Ovary (tissue), 3 donors: ENCODE data around the gene STX5.

ENCODE experiments used
- EP300 ChIP-seq: sonication (generic); formaldehyde crosslinking; IDR thresholded peaks from one replicate; pipeline ENCODE4 v1.6.1; 2017; ENCODE audit warnings: antibody characterized with exemption
- POLR2A ChIP-seq: fragments of 450-650 bp; IDR thresholded peaks from one replicate; pipeline ENCODE4 v1.6.1; 2017; ENCODE audit warnings: antibody characterized with exemption, mild to moderate bottlenecking, moderate library complexity
- TF ChIP-seq, protein P1 (sequence below), 3 donors: fragments of 450-650 bp in 2 of 3; fragments of 200-600 bp in 1 of 3; IDR thresholded peaks; one replicate each; pipeline versions ENCODE4 v1.5.1 to v1.8.0; 2016 to 2022; ENCODE audit warnings: antibody characterized with exemption in 3 of 3, mild to moderate bottlenecking in 1 of 3
- donor health status: DM: no; HTN: no; CAD: no.

DNA sequence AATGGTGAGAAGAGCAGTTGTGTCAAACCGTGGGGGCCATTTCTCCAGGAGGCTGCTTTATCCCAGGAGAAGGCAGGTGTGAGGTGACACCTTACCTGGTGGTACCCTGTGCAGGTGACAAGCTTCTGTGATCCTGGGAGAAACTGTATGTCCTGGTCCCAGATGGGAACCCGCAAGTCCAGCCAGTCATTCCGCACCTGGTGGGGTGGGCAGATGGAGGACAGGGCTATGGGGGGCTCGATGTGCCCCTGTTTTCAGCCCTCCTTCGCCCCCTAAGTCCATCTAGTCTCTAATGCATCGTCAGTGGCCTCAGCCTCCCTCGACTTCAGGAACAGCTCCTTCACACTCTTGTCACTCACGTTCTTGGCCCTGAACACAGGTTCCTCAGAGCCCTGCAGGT is 3.5 kb upstream of the STX5 start:
- TF ChIP-seq EP300: no peak
- TF ChIP-seq, protein P1, sequence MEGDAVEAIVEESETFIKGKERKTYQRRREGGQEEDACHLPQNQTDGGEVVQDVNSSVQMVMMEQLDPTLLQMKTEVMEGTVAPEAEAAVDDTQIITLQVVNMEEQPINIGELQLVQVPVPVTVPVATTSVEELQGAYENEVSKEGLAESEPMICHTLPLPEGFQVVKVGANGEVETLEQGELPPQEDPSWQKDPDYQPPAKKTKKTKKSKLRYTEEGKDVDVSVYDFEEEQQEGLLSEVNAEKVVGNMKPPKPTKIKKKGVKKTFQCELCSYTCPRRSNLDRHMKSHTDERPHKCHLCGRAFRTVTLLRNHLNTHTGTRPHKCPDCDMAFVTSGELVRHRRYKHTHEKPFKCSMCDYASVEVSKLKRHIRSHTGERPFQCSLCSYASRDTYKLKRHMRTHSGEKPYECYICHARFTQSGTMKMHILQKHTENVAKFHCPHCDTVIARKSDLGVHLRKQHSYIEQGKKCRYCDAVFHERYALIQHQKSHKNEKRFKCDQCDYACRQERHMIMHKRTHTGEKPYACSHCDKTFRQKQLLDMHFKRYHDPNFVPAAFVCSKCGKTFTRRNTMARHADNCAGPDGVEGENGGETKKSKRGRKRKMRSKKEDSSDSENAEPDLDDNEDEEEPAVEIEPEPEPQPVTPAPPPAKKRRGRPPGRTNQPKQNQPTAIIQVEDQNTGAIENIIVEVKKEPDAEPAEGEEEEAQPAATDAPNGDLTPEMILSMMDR (IDR thresholded peaks at IDR 0.05): no peak
- no peak for TF ChIP-seq POLR2A
